K562 (cell line): ENCODE results near the gene CNOT1. TPM values are rescaled to one million over a fixed set of nuclear protein-coding genes. Genes with fewer than 3 reads are reported as not detected.

Source experiments
- ATAC-seq: fragments of 200-7000 bp; cut with Tn5 transposase; 3 replicates; pipeline ENCODE4 v1.9.1; 2020; ENCODE audit warnings: moderate library complexity
- BruUV-seq: library from RNA; stranded (reverse); fragments of 400-500 nt; replicated peaks from 2 replicates; lab custom pipeline; 2021; lab: Mats Ljungman, UMichigan
- CTCF ChIA-PET: fragments of 300-600 bp; formaldehyde crosslinking; extraction: SDS; loops from one replicate; lab custom pipeline; 2021; ENCODE audit warnings: low intra/inter-chr PET ratio; lab: Yijun Ruan, JAX
- POLR2A ChIA-PET: fragments of 300-600, 350-650 bp; sonication (Branson Sonifier 250); formaldehyde crosslinking; extraction: SDS; loops from one replicate; lab custom pipeline; 2021; ENCODE audit warnings: antibody characterized with exemption, inconsistent platforms; lab: Yijun Ruan, JAX
- DNase-seq, 4 experiments: peaks; one replicate each; pipeline versions ENCODE4 v3.0.0 to v3.0.0-alpha.2; 2011 to 2018; ENCODE audit warnings: low spot score in 3 of 4, mixed read lengths in 3 of 4; ENCODE audit errors: extremely low read depth in 1 of 4
- FAIRE-seq: peaks from 2 replicates; lab custom pipeline; 2011; peaks lifted over from hg19 to GRCh38; lab: Jason Lieb, UNC
- H2AFZ ChIP-seq: 2 replicates; pipeline ENCODE4 v1.6.0; 2011; ENCODE audit warnings: low read depth, low read length, control low read depth, inconsistent platforms
- H3K27ac ChIP-seq: fragments of 200-600 bp; 3 replicates; pipeline ENCODE4 v1.8.0; 2011; ENCODE audit warnings: low read depth, mild to moderate bottlenecking, control low read depth, inconsistent platforms, low read length, moderate library complexity, mixed read lengths; ENCODE audit errors: extremely low read depth
- H3K27me3 ChIP-seq, 2 experiments: fragments of 300-600 bp in 1 of 2; 2 replicates in 1 of 2; 3 replicates in 1 of 2; pipeline versions ENCODE4 v1.6.0 to v1.8.0; 2011; ENCODE audit warnings: inconsistent platforms in 2 of 2, low read length in 2 of 2, mild to moderate bottlenecking in 1 of 2, mixed read lengths in 1 of 2, moderate library complexity in 1 of 2; ENCODE audit not compliant: control insufficient read depth in 2 of 2, insufficient read depth in 2 of 2
- H3K36me3 ChIP-seq: fragments of 300-600 bp; 3 replicates; pipeline ENCODE4 v1.8.0; 2011; ENCODE audit warnings: mild to moderate bottlenecking, low read length, inconsistent platforms; ENCODE audit not compliant: control insufficient read depth, insufficient read depth
- H3K4me1 ChIP-seq, 2 experiments: fragments of 200-600 bp in 1 of 2; replicated peaks in 1 of 2; 2 replicates in 1 of 2; 3 replicates in 1 of 2; pipeline versions ENCODE4 v1.5.1 to v1.8.0; 2011; ENCODE audit warnings: inconsistent platforms in 2 of 2, low read length in 2 of 2, mild to moderate bottlenecking in 1 of 2, mixed read lengths in 1 of 2, moderate library complexity in 1 of 2; ENCODE audit not compliant: control insufficient read depth in 2 of 2, insufficient read depth in 2 of 2
- H3K4me2 ChIP-seq: 2 replicates; pipeline ENCODE4 v1.6.1; 2011; ENCODE audit warnings: low read length, control low read depth, inconsistent platforms, mixed read lengths; ENCODE audit not compliant: insufficient read depth
- H3K4me3 ChIP-seq: fragments of 200-600 bp; sonication (generic), shearing (Covaris generic); 2 replicates; pipeline ENCODE4 v1.5.1; 2016; ENCODE audit warnings: control low read depth, inconsistent platforms
- H3K79me2 ChIP-seq: fragments of 200-600 bp; 3 replicates; pipeline ENCODE4 v1.8.0; 2011; ENCODE audit warnings: low read length, inconsistent platforms; ENCODE audit not compliant: control insufficient read depth, insufficient read depth
- H3K9ac ChIP-seq, 2 experiments: 2 replicates each; pipeline versions ENCODE4 v1.6.0 to v1.6.1; 2011; ENCODE audit warnings: low read depth in 2 of 2, low read length in 2 of 2, control low read depth in 1 of 2, inconsistent platforms in 1 of 2, mild to moderate bottlenecking in 1 of 2, mixed read lengths in 1 of 2; ENCODE audit not compliant: insufficient read depth in 1 of 2
- H3K9me1 ChIP-seq: one replicate; pipeline ENCODE4 v1.6.0; 2011; ENCODE audit warnings: inconsistent platforms, mild to moderate bottlenecking, low read length, moderate library complexity; ENCODE audit not compliant: control insufficient read depth, insufficient read depth
- H3K9me3 ChIP-seq: replicated peaks from 2 replicates; pipeline ENCODE4 v1.5.1; 2011; ENCODE audit warnings: low read depth, low read length, inconsistent platforms; ENCODE audit not compliant: control insufficient read depth, insufficient read depth
- H4K20me1 ChIP-seq: replicated peaks from 2 replicates; pipeline ENCODE4 v1.6.1; 2011; ENCODE audit warnings: low read length, inconsistent platforms, mixed read lengths; ENCODE audit not compliant: control insufficient read depth, insufficient read depth
- ATF1 ChIP-seq, 2 experiments: fragments of 450-650 bp in 1 of 2; IDR thresholded peaks; 2 replicates each; pipeline ENCODE4 v1.6.1; 2016; ENCODE audit warnings: missing compliant biosample characterization in 1 of 2, missing genetic modification characterization in 1 of 2
- CHD4 ChIP-seq: fragments of 200-600 bp; sonication (generic); IDR thresholded peaks from 3 replicates; pipeline ENCODE4 v1.6.1; 2012; ENCODE audit warnings: low read depth, mild to moderate bottlenecking, mixed read lengths, low read length, inconsistent platforms; ENCODE audit not compliant: insufficient read depth, insufficient replicate concordance, poor library complexity, severe bottlenecking
- CLOCK ChIP-seq: fragments of 250-450 bp; sonication (Bioruptor Pico); IDR thresholded peaks from 2 replicates; pipeline ENCODE4 v1.4.0; 2020; ENCODE audit warnings: mild to moderate bottlenecking, moderate library complexity, borderline replicate concordance
- MLX ChIP-seq, 2 experiments: fragments of 450-650 bp in 1 of 2; sonication (generic) in 1 of 2; formaldehyde crosslinking; conservative IDR thresholded peaks; 2 replicates each; pipeline versions ENCODE4 v1.4.0 to v1.8.1; 2020 to 2022; ENCODE audit warnings: mild to moderate bottlenecking in 1 of 2, missing genetic modification reagents in 1 of 2
- NFRKB ChIP-seq: fragments of 450-650 bp; IDR thresholded peaks from 2 replicates; pipeline ENCODE4 v1.6.1; 2016; ENCODE audit warnings: low read depth
- TAF9B ChIP-seq: fragments of 450-650 bp; IDR thresholded peaks from 2 replicates; pipeline ENCODE4 v1.6.1; 2018; ENCODE audit warnings: mild to moderate bottlenecking; ENCODE audit not compliant: partially characterized antibody
- TCF15 ChIP-seq: fragments of 250-450 bp; sonication (Bioruptor Pico); IDR thresholded peaks from 2 replicates; pipeline ENCODE4 v1.8.0; 2022; ENCODE audit warnings: moderate library complexity, mild to moderate bottlenecking, inconsistent platforms
- WGBS: fragments of 100-300 bp; shearing (Covaris generic); methylation state at CpG from one replicate; pipeline ENCODE4 v1.1.6; 2016; ENCODE audit warnings: low coverage, mixed read lengths; ENCODE audit not compliant: insufficient coverage; ENCODE audit errors: missing lambda C conversion rate; 5-methylcytosine and 5-hydroxymethylcytosine counted together
- in situ Hi-C: fragments of 300-500 bp; cut with MboI; formaldehyde crosslinking; loops from 4 replicates; pipeline ENCODE4 v1.15.0; 2018; ENCODE audit warnings: inconsistent platforms, mixed read lengths
- intact Hi-C: fragments of 100-400 bp; cut with micrococcal nuclease; formaldehyde crosslinking; loops from 2 replicates; pipeline ENCODE4 v1.14.2; 2022
- polyA plus RNA-seq, 8 experiments: library from polyadenylated mRNA; depleted of rRNA in 4 of 8; stranded (reverse) in 5 of 8; unstranded in 3 of 8; fragments of >200 nt; fragmentation: Nextera tagmentation in 2 of 8; fragmentation: Illumina TruSeq in 1 of 8; extraction: Ambion mirVana in 2 of 8; extraction: Trizol in 1 of 8; gene quantifications; 2 replicates each; pipeline versions ENCODE4 v1.2.1 to v1.2.3, GENCODE V29; 2011 to 2014; ENCODE audit warnings: inconsistent platforms in 1 of 8, missing spikeins in 1 of 8
- total RNA-seq, 7 experiments: library from RNA; depleted of rRNA in 6 of 7; stranded (reverse); fragments of >200 nt in 6 of 7; fragmentation: Illumina TruSeq in 2 of 7; extraction: Trizol in 2 of 7; gene quantifications; 2 replicates each; pipeline versions ENCODE4 v1.2.1 to v1.2.3, GENCODE V29; 2011 to 2021; ENCODE audit warnings: low replicate concordance in 1 of 7
- TF ChIP-seq, protein P1 (sequence below), 2 experiments: fragments of 450-650 bp; IDR thresholded peaks; 2 replicates each; pipeline ENCODE4 v1.6.1; 2016; ENCODE audit warnings: mild to moderate bottlenecking in 2 of 2, borderline replicate concordance in 1 of 2, low read depth in 1 of 2, moderate library complexity in 1 of 2

CNOT1 gene
- total and polyA plus RNA-seq, 9 of the 15 experiments (the other 6 are each of a cell fraction or from before 2014, with no cell fraction given): 110 to 270 (median 220) TPM

DNA sequence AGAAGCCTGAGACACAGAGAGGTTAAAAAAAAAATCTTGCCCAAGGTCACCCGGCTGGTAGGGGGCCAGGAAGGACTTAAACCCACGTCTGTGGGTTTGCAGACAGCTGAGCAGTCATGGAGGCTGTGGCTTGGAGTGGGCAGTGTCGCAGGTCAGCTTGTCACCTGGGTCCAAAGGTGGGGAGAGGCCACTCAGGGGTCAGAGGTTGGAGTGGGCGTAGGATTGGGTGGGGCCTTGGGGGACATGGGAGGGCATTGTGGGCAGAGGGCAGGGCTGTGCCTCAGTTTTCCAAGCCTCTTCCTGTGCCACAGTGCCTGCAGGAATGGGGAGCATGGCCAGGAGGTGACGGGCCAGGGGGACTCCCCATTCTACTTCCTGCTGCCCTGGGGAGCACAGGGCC lies 131.7 kb downstream of the CNOT1 start:
- Histone ChIP-seq H3K4me2 (no peak overlapping the region), H4K20me1 (peaks cover 20% of the 10 kb centered on the region; the same call in 1 of the 2 replicates), H3K27me3 (peaks cover 0 to 14% of the 10 kb centered on the region in 2 experiments; a peak in 3 of 5 replicates), H2AFZ (no peak overlapping the region), H3K79me2 (no peaks in the 10 kb centered on the region), H3K36me3 (no peaks in the 10 kb centered on the region), H3K4me1 (peaks cover 3 to 53% of the 10 kb centered on the region in 2 experiments; a peak in 3 of 5 replicates), H3K4me3 (no peak overlapping the region), H3K27ac (no peak overlapping the region), H3K9me3 (no peaks in the 10 kb centered on the region), H3K9me1 (peaks cover 2% of the 10 kb centered on the region), H3K9ac (no peak overlapping the region)
- POLR2A ChIA-PET: interaction anchor here (1.5 kb wide), 1 partner anchor 9 kb away, joined by 4 read pairs; no protein-coding TSS in a partner anchor
- in situ Hi-C loops: no loop called here
- intact Hi-C loops: loop anchor here (5.0 kb wide), 2 partner anchors 164 to 259 kb away; no protein-coding TSS in a partner anchor
- WGBS: 4% methylated on average over 4 of the region's 5 CpGs
- no TSS peak for BruUV-seq
- no peak for ATAC-seq
- no peak for FAIRE-seq
- DNase-seq: no peak
- CTCF ChIA-PET: no interaction called here
- TF ChIP-seq, protein P1, sequence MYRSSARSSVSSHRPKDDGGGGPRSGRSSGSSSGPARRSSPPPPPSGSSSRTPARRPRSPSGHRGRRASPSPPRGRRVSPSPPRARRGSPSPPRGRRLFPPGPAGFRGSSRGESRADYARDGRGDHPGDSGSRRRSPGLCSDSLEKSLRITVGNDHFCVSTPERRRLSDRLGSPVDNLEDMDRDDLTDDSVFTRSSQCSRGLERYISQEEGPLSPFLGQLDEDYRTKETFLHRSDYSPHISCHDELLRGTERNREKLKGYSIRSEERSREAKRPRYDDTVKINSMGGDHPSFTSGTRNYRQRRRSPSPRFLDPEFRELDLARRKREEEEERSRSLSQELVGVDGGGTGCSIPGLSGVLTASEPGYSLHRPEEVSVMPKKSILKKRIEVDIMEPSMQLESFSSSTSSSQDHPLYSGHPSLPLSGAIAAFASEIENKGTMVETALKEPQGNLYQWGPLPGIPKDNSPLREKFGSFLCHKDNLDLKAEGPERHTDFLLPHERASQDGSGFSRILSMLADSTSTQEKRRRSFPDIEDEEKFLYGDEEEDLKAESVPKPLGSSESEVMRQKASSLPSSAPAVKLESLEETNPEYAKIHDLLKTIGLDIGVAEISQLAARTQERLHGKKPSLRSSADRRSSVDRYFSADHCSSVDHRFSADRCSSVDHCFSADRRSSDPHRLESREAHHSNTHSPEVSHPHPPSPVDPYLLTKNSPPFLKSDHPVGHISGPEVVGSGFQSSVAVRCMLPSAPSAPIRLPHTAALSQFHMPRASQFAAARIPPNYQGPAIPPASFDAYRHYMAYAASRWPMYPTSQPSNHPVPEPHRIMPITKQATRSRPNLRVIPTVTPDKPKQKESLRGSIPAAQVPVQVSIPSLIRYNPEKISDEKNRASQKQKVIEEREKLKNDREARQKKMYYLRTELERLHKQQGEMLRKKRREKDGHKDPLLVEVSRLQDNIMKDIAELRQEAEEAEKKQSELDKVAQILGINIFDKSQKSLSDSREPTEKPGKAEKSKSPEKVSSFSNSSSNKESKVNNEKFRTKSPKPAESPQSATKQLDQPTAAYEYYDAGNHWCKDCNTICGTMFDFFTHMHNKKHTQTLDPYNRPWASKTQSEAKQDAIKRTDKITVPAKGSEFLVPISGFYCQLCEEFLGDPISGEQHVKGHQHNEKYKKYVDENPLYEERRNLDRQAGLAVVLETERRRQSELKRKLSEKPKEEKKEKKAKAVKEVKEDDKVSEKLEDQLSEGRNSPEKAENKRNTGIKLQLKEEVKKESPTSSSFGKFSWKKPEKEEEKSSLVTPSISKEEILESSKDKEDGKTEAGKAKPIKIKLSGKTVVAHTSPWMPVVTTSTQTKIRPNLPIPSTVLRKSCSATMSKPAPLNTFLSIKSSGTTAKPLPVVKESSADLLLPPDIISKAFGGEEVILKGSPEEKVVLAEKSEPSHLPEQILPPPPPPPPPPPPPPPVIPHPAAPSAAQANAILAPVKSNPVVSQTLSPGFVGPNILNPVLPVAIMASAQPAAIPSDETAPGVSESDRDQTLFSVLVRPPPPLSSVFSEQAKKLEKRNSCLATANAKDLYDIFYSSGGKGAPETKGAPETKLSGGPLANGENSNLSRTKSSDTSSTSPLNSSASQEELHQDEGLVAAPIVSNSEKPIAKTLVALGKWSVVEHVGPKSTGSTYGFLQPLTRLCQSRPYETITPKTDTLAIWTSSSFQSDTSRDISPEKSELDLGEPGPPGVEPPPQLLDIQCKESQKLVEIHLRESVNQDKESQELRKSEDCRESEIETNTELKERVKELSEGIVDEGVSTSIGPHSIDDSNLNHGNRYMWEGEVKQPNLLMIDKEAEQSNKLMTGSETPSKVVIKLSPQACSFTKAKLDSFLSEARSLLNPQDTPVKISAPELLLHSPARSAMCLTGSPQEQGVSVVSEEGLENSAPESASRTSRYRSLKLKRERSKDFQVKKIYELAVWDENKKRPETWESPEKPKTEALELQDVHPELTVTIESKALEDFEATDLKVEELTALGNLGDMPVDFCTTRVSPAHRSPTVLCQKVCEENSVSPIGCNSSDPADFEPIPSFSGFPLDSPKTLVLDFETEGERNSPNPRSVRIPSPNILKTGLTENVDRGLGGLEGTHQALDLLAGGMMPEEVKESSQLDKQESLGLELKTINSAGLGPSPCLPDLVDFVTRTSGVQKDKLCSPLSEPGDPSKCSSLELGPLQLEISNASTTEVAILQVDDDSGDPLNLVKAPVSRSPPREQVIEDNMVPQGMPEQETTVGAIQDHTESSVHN (IDR thresholded peaks at IDR 0.05; ENCODE audit: borderline replicate concordance in 1 of 2, low read depth in 1 of 2): no peak
- TF ChIP-seq CLOCK (CRISPR knock-in tag) (no peak), ATF1 (CRISPR knock-in tag; IDR thresholded peaks at IDR 0.05) (no peak), ATF1 (tag; IDR thresholded peaks at IDR 0.05) (no peak), TAF9B (no peak), NFRKB (no peak), CHD4 (no peak), MLX (CRISPR knock-in tag; conservative IDR thresholded peaks at IDR 0.05) (no peak), TCF15 (no peak)
